Jurkat, Clone E6-1 (cell line): ENCODE data around the gene PEPD.

Experiments used
- DNase-seq: peaks from one replicate; pipeline ENCODE4 v3.0.0-alpha.2; 2011; ENCODE audit warnings: low read depth, low spot score
- H3K4me3 ChIP-seq: 2 replicates; pipeline ENCODE4 v1.5.1; 2011; ENCODE audit warnings: mild to moderate bottlenecking, low read length, control low read depth, moderate library complexity

Gene PEPD

DNA sequence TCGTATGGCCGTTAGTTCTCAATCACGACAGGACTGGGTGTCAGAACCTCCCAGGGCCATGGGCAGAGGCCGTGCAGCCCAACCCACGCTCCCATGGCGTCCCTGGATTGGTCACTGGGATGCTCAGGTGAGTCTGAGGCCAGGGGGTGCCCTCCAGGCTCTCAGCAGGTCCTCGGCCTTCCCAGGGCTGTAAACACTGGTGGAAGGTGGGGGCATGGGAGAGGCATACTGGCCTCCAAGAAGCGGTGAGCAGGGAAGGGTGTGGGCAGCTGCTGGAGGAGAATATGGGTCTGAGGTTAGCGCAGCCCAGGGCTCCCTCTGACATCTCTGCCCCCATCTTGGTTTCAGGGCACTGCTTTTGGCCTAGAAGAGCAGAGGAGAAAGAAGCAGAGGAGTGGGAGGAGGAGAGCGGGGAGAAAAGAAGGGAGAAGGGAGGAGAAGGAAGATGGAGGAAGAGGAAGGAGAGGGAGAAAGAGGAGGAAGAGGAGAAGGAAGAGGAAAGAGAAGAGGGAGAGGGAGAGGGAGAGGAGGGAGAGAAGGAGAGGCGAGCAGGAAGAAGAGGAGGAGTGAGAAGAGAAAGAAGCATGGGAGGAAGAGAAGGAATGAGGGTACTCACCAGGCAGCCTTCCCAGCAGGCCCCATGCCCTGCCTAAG, 85.8 kb downstream of the PEPD start:
- no peak for DNase-seq
- no peak overlapping the region for H3K4me3 ChIP-seq

DNA sequence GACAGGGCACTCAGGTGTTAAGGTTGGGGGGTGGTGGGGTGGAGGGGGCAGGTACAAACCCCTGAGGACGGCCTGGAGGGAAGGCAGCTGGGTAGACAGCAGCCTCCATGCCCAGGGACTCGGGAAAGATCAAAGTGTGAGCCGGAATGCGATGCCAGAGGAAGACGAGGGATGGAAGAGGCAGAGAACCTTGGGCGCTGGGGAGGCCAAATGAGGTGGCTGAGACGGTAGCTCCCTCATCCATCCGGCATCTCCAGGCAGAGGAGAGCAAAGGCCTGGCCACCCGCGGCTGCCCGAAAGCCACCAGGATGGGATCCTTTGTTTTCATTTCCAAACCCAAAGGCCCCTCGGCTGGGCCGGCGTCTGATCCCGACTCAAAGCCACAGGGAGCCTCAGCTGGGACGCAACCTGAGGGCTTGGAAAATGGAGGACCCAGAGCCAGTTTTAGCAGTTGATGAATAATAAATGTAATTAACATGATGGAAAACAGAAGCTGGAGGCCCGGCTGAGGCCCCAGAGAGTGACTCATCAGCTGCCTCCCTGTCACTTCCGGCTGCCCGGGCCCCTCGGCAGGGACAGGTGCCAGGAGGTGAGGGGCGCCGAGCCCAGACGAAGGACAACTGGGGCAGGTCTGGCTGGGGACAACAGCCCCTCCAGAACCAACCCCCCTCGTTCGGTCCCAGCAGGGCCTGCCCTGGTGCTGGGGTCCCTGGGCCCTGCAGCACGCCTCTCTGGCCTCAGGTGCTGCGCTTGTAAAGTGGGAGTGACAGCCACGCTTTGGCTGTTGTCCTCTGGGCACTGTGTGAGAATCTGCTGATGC, 86.5 kb downstream of the PEPD start:
- no peak overlapping the region for H3K4me3 ChIP-seq
- no peak for DNase-seq

DNA sequence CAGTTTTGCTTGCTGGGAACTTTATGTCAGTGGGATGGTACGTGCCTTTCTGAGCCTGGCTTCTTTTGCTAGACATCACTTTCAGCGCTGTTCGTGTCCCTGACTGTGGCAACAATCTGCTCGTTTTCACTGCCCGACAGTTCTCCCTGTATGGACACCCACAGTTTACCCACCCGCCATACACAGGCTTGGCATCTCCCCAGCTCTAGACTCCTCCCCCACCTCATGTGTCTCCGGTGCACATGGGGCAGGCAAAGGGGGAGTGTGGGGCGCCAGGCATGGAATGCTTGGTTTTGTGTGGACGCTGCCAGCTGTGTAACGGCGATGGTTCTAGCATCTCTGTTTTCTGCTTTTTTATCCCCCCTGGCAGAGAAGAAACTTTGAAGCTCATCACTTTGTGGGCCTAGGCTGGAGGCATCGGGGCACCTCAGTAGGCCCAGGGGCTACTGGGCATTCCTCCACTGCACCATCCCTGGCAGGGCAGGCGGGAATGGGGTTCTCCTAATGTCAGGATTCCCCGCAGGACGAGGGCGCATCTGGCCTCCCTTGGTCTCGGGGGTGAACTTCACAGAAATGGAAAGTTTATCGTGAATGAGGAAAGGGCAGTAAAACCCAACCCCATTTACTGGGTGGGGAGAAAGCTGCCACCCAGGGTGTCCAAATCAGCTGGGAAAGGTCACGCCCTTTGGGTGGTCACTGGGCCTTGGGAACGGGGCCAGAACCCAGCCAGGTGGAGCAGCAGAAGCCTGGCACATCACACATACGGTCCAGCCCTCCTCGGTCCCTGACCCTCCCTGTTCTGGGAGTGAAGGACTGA, 87.3 kb downstream of the PEPD start:
- DNase-seq = no peak
- H3K4me3 ChIP-seq = no peak overlapping the region

DNA sequence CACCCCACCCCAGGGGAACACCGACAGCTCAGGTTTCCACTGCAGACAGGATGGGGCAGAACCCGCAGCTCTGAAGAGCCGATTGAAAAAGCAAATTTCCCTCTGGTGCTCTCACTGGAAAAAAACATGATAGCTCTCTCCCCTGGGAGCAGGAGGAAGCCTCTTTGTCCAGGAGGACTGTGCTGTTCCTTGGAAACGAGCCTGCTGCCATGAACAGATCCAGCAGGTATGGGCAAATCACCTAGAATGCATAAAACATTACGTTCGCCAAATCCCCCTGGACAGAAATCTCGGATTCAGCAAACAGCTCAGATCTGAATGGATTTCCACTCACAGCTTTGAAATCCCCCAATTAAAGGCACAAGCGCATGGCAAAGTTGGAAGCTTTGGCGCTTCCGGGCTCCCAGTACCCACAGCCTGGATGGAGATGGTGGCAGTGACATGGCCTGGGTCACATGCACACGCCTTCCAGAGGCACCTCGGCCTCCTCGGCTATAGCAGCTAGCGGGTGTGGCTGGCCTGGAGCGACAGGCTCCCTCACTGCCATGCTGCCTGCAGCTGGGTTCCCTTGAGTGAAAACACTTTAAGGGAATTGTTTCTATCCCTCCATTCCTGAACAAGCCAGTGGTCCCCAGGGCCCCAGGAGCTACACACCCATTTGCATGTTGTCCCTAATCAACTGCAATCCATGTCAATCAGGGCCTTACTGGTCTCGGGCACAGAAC, 89.0 kb downstream of the PEPD start:
- no peak overlapping the region for H3K4me3 ChIP-seq
- DNase-seq = no peak

DNA sequence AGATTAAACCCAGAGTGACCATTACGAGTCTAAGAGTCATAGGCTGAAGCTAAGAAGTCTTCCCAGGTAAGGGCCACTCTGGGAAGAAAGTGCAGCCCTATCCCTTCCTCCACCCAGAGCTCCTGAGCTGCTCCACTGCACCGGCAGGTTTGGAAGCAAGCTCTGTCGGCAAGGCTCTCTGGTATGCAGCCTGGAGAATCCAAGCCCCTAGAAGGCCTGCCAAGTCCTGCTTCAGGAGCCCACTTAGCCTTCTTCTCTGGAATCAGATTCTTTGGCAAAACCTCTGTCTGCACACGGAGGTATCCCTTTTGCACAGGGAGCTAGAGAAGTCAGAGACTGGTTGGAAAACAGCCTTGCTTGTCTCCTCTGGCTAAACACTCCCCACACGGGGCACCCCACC, 89.6 kb downstream of the PEPD start:
- no peak overlapping the region for H3K4me3 ChIP-seq
- no peak for DNase-seq

DNA sequence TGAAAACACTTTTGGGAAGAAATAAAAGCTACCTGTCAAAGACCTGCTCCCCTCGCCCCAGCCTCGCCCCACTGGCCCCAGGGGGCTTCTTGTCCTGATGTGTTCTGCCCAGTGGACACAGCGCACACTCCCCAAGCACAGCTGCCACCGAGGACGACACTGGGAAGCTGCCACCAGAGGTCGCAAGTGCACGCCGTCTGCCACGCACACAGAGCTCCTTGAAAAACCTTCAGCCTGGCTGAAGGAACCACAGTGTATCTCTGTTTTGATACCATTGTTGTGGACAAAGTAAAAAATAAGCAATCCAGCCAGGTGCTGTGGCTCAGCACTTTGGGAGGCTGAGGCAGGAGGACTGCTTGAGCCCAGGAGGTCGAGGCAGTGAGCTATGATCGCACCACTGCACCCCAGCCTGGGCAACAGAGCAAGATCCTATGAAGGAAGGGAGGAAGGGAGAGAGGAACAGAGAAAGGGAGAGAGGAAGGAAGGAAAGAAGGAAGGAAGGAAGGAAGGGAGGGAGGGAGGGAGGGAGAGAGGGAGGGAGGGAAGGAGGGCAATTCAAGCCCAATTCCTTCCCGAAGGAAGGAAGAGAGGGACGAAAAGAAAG, 90.8 kb downstream of the PEPD start:
- DNase-seq = peak; percentile 44
- no peak overlapping the region for H3K4me3 ChIP-seq

DNA sequence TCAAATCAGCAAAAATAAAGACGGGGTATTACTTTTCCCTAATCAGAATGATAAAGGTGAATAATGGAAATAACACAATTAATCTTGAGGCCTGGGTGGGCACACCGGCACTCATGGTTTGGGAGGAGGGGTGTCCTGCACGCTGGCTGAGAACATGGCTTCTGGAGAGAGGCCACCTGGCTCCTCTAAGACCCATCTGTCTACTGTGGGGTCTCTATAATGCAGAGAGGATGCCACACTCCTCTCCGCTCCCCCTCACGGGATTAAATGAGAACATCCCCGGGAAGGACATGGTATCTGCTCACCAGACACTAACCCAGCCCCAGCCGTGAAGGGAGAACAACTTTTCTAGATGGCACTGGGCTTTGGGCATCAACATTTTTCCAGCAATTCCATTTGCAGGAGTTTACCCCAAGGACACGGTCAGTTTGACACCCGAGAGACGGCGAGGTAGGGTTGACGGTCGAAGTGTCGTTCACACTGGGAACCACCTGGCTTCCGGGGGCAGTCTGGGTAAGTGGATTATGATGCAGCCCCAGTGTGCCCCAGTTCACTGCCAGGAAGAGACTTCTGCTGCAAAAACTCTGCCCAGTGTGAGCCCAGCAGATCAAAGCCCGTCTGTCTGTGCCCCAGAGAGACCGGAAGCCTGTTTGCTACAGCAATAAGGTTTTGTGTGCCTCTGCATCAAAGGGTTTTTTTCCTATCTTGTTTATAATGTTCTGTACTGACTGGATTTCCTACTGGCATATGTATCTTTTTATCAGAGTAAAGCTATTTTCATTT, 91.5 kb downstream of the PEPD start:
- no peak overlapping the region for H3K4me3 ChIP-seq
- peak; percentile 37 for DNase-seq

DNA sequence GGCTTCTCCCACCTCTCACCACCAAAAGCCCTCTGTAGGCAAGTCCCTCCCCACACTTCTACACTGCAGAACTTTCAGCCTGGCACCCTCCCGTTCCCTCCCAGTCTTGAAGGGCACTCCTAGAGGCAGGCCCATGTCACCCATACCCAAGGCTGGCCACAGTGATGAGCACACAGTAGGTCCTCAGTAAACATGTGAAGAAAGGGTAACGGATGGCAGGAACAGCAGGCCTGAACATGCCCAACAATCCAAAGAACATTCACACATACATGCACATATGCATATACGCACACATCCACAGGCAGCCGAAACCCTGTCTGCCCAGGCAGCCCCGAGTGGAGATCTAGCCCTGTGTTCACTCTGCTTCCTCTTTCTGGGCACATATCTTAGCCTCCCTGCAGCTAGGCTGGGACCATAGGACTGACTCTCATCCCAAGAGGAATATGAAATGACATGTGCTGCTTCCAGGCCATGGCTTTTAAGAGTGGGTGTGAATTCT, 92.9 kb downstream of the PEPD start:
- no peak overlapping the region for H3K4me3 ChIP-seq
- DNase-seq = no peak

DNA sequence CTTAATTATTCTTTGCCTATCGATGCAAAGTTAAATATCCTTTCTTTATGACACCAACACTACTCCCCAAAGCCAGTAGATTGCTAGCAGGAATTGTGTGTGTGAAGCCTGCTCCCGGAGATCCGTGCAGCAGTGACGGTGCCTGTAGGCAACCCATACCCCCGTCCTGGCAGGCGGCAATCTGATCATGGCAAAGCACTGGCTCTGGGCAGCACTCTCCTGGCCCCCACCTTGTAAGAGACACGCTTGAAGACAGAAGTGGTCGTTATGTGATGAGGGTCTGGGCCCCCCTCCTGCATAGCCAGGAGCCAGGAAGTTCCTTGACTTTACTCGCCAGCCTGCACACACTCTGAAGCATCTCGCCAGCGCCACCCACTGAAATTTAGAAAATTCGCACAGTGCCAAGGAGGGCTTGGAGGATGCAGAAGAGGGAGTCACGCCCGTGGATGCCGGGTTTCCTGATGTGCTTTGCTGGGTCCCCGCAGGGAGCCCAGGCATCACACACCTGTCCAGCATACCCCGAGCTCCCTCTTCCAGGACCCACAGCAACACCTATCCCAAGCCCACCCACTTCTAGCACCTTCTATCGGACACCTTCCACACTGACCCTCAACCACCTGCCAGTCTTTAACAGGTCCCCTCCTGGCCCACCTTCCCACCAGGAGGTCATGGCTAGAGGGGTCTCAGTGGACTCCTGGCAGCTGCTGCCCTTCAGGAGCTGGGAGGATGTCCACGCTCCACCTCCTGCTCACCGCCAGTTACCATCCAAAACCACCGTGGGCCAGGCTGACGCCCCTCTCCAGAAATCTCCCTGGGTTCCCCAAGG, 93.6 kb downstream of the PEPD start:
- no peak overlapping the region for H3K4me3 ChIP-seq
- no peak for DNase-seq

DNA sequence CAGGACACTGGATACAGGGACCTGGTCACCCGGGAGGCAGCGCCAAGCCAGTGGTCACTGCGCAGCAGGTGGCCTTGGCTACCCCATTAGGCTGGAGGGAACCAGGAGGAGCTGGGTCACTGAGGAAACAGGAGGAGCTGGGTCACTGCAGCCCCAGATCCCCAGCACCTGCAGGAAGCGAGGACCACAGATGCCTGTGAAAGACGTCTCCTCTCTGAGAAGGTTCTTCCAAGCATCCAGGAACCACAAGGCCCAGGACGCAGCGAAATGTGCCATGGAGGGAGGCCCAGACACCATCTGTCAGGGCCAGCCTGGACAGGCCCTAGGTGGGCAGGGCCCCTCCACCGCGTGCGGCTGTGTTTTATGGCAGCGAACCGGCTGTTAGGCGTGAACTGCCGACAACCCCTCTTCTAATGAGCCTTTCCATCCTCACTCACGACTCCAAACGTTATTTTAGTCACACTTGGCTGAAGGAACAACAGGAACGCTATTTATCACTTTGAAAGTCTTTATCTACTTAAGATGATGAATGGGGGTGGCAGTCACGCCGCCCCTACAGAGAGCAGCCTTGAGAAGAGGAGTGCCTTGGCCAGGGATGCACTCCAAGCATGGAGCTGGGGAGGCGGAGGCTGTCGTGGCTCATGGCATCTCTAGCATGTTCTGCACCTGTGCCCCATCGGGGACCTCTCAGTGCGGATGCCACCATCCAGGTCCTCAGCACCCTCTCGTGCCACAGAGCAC, 94.8 kb downstream of the PEPD start:
- no peak for DNase-seq

DNA sequence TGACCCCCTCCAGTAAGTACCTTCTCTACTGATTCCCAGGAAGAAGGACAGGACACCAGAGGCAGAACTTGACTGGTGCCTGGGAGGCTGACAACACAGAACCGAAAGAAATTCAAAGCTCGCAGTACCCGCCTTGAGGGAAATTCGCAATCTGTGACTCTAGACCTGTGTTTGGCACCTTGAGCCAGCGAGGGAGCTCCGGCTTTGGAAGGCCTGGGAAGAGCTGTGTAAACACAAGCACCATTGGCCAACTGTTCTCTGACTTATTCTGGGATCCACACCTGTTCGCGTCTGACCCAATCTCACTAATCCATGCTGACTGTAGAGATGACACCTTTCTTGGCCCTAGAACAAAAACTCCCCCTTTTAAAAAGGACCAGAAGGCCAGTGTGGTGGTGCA, 97.4 kb downstream of the PEPD start:
- no peak for DNase-seq

More for the DNA sequence above, 94.8 kb downstream of the PEPD start:
- no peak overlapping the region for H3K4me3 ChIP-seq

DNA sequence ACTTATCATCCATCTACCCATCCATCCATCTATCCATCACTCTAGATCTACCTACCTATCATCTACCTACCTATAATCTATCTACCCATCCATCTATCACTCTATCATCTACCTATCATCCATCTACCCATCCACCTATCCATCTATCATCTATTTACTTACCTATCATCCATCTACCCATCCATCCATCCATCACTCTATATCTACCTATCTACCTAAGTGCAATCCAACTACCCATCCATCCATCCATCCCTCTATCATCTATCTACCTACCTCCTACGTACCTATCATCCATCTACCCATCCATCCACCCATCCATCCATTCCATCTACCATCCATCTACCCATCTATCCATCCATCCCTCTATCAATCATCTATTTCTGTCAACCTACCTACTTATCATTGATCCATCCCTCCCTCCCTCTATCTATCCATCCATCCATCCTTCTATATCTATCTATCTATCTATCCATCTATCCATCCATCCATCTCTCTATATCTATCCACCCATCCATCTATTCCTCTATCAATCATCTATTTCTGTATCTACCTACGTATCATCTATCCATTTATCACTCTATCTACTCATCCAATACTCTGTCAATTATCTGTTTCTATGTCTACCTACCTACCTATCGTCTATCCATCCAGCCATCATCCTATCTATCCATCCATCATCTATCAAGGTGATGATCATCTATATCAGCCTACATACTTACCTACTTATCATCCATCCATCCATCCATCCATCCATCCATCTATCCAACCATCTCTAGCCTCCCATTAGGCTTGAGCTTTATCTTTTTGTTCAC, 99.0 kb downstream of the PEPD start:
- no peak for DNase-seq

More for the DNA sequence above, 97.4 kb downstream of the PEPD start:
- no peak overlapping the region for H3K4me3 ChIP-seq

DNA sequence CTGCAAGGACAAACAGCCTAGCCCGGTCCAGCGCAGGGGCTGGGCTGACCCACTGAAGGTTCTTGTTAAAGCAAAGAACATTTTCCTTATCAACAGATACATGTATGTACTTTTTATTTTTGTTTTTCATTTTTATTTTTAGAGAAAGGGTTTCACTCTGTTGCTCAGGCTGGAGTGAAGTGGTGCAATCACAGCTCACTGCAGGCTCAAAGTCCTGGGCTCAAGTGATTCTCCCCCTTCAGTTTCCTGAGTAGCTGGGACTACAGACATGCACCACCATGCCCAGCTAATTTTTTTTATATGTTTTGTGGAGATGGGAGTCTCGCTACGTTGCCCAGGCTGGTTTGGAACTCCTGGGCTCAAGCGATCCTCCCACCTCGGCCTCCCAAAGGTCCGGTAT, 100.2 kb downstream of the PEPD start:
- no peak overlapping the region for H3K4me3 ChIP-seq

More for the DNA sequence above, 99.0 kb downstream of the PEPD start:
- H3K4me3 ChIP-seq = no peak overlapping the region

DNA sequence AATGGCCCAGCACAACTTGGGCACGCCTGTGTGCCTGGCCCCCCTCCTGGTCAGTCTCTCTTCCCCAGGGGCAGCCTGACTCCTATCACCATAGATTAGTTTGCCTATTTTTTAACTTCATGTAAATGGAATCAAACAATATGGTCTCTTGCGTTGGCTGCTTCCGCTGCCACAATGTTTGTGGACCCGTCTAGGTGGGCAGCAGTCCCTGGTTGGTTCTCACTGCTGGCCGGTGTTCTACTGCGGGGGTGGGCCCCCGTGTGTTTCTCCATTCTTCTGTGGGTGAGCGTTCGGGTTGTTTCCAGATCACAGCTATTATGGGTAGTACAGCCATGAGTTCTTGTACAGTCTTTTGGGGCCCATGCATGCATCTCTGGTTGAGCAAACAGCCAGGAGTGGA, 100.8 kb downstream of the PEPD start:
- no peak for DNase-seq
- H3K4me3 ChIP-seq = no peak overlapping the region

More for the DNA sequence above, 100.2 kb downstream of the PEPD start:
- DNase-seq = no peak

DNA sequence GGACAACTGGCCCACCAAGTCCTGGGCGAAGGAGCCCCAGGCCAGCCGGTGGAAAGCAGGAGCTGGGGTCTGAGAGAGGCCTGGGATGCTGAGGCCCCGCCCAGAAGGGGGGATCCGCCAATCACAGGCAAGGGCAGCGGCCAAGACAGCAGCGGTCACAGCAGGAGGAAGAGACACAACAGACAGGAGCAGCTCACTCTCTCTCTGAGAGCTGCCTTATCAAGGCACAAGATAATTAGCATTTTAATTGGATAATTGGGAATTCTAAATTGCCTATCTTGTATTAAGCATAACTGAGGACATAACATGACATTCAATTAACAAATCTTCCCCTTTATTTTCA, 101.8 kb downstream of the PEPD start:
- no peak for DNase-seq
- H3K4me3 ChIP-seq = no peak overlapping the region
